WTC11 (cell line): Measurements from ENCODE around the gene ZNF608. TPM values are rescaled to one million over a fixed set of nuclear protein-coding genes. Genes with fewer than 3 reads are reported as not detected.

Experiments used
- ATAC-seq: fragments of 200-7000 bp; cut with Tn5 transposase; 2 replicates; pipeline ENCODE4 v1.10.0; 2021; ENCODE audit warnings: mild to moderate bottlenecking, moderate library complexity
- CTCF ChIA-PET: fragments of 300-600 bp; sonication (Branson Sonifier 250); formaldehyde crosslinking; loops from one replicate; lab custom pipeline; 2021; ENCODE audit warnings: antibody characterized with exemption; lab: Charles Lee
- POLR2A ChIA-PET: fragments of 350-600 bp; sonication (Branson Sonifier 250); formaldehyde crosslinking; loops from one replicate; lab custom pipeline; 2021; ENCODE audit warnings: antibody characterized with exemption; lab: Charles Lee
- DNase-seq: peaks from one replicate; pipeline ENCODE4 v3.0.0; 2021; ENCODE audit warnings: low spot score
- H3K27ac Mint-ChIP-seq: 2 replicates; pipeline ENCODE4 v1.8.0; 2021; ENCODE audit warnings: mixed read lengths
- H3K27me3 Mint-ChIP-seq: 2 replicates; pipeline ENCODE4 v1.8.0; 2021; ENCODE audit warnings: low read depth, mild to moderate bottlenecking, moderate library complexity, mixed read lengths
- H3K36me3 Mint-ChIP-seq: 2 replicates; pipeline ENCODE4 v1.8.0; 2021; ENCODE audit warnings: mixed read lengths
- H3K4me1 Mint-ChIP-seq: 2 replicates; pipeline ENCODE4 v1.8.0; 2022; ENCODE audit warnings: mixed read lengths
- H3K4me3 Mint-ChIP-seq: 2 replicates; pipeline ENCODE4 v1.8.0; 2021; ENCODE audit warnings: mild to moderate bottlenecking, moderate library complexity, mixed read lengths
- H3K9me3 Mint-ChIP-seq: 2 replicates; pipeline ENCODE4 v1.8.0; 2021; ENCODE audit warnings: mixed read lengths
- AR ChIP-seq: fragments of 250-450 bp; sonication (Bioruptor Pico); IDR thresholded peaks from 2 replicates; pipeline ENCODE4 v1.9.0; 2021; ENCODE audit warnings: mild to moderate bottlenecking
- ARID4B ChIP-seq: sonication (generic); formaldehyde crosslinking; IDR thresholded peaks from 2 replicates; pipeline ENCODE4 v1.8.0; 2023; ENCODE audit warnings: missing genetic modification reagents, mild to moderate bottlenecking, borderline replicate concordance
- ATF1 ChIP-seq: sonication (generic); formaldehyde crosslinking; IDR thresholded peaks from 2 replicates; pipeline ENCODE4 v1.8.1; 2023; ENCODE audit warnings: mild to moderate bottlenecking, moderate library complexity, missing genetic modification reagents
- CREB1 ChIP-seq: sonication (generic); formaldehyde crosslinking; IDR thresholded peaks from 2 replicates; pipeline ENCODE4 v1.8.0; 2023; ENCODE audit warnings: mild to moderate bottlenecking, missing genetic modification reagents
- IRF1 ChIP-seq: sonication (generic); formaldehyde crosslinking; IDR thresholded peaks from 2 replicates; pipeline ENCODE4 v1.8.0; 2023; ENCODE audit warnings: missing genetic modification reagents
- IRF2 ChIP-seq: sonication (generic); formaldehyde crosslinking; IDR thresholded peaks from 2 replicates; pipeline ENCODE4 v1.8.0; 2022; ENCODE audit warnings: low read depth, missing genetic modification reagents, borderline replicate concordance
- MXD4 ChIP-seq: fragments of 250-450 bp; sonication (Bioruptor Pico); IDR thresholded peaks from 2 replicates; pipeline ENCODE4 v1.8.0; 2021; ENCODE audit warnings: mild to moderate bottlenecking, moderate library complexity, borderline replicate concordance
- TP53 ChIP-seq: sonication (generic); formaldehyde crosslinking; IDR thresholded peaks from 2 replicates; pipeline ENCODE4 v1.8.1; 2023; ENCODE audit warnings: mild to moderate bottlenecking, missing genetic modification reagents
- USF1 ChIP-seq: sonication (generic); formaldehyde crosslinking; IDR thresholded peaks from 2 replicates; pipeline ENCODE4 v1.8.0; 2022; ENCODE audit warnings: mild to moderate bottlenecking, missing genetic modification reagents
- ZBTB43 ChIP-seq: sonication (generic); formaldehyde crosslinking; IDR thresholded peaks from 2 replicates; pipeline ENCODE4 v1.8.1; 2023; ENCODE audit warnings: mild to moderate bottlenecking, missing genetic modification reagents
- ZMAT4 ChIP-seq: fragments of 250-450 bp; sonication (Bioruptor Pico); IDR thresholded peaks from 2 replicates; pipeline ENCODE4 v1.9.0; 2021; ENCODE audit warnings: mild to moderate bottlenecking
- ZNF532 ChIP-seq: fragments of 250-450 bp; sonication (Bioruptor Pico); IDR thresholded peaks from 2 replicates; pipeline ENCODE4 v1.9.0; 2021; ENCODE audit warnings: mild to moderate bottlenecking, borderline replicate concordance
- ZNF671 ChIP-seq: fragments of 250-450 bp; sonication (Bioruptor Pico); IDR thresholded peaks from 2 replicates; pipeline ENCODE4 v1.8.0; 2021; ENCODE audit warnings: mild to moderate bottlenecking
- total RNA-seq: library from RNA; stranded (reverse); gene quantifications from 3 replicates; pipeline ENCODE4 v1.2.3, GENCODE V29; 2021

ZNF608 gene
- total RNA-seq, 1 experiment from 2014 or later, result 40.6 TPM

- no peak for TF ChIP-seq AR (CRISPR knock-in tag)
- TF ChIP-seq ZBTB43, result 0 out of 2 replicates have a peak, but pooled peaks have one; percentile 12
- no peak for TF ChIP-seq ARID4B (CRISPR knock-in tag)
- no peak for TF ChIP-seq USF1 (CRISPR knock-in tag)
- no peak for TF ChIP-seq IRF1 (CRISPR knock-in tag)
- TF ChIP-seq, all 79 proteins: peak for 2
These were observed 2.5 kb upstream of the ZNF608 start (continued) for GRCh38 chr5:124748687-124749594.

- Mint-ChIP-seq H3K36me3 (no peaks in the 10 kb centered on the region), H3K9me3 (no peaks in the 10 kb centered on the region), H3K4me1 (peaks cover 31% of the 10 kb centered on the region), H3K27ac (peak overlapping the region; percentile 98), H3K4me3 (no peak overlapping the region), H3K27me3 (no peaks in the 10 kb centered on the region)
- ATAC-seq, result no peak
- ChIA-PET POLR2A (interaction anchor here (0.6 to 2.2 kb wide), 10 partner anchors 10 to 937 kb away, joined by 3 to 27 read pairs (median 4); no protein-coding TSS in a partner anchor), CTCF (interaction anchor here (0.6 to 3.0 kb wide), 10 partner anchors 9 to 1088 kb away, joined by 3 to 18 read pairs (median 4); no protein-coding TSS in a partner anchor)
- no peak for DNase-seq
- 0 out of 2 replicates have a peak, but pooled peaks have one; percentile 37 for TF ChIP-seq TP53 (CRISPR knock-in tag)
- no peak for TF ChIP-seq ZMAT4 (CRISPR knock-in tag)
- no peak for TF ChIP-seq ZNF671 (CRISPR knock-in tag)
- TF ChIP-seq CREB1, result no peak
- no peak for TF ChIP-seq ZNF532
- TF ChIP-seq AR (CRISPR knock-in tag), result no peak
- no peak for TF ChIP-seq IRF2
- TF ChIP-seq MXD4 (CRISPR knock-in tag), result no peak
- TF ChIP-seq ATF1, result no peak
These were observed 1.6 kb upstream of the ZNF608 start for GRCh38 chr5:124747791-124748686.
